ENCODE data around the gene DYNC1I2. TPM values are rescaled to one million over a fixed set of nuclear protein-coding genes. Genes with fewer than 3 reads are reported as not detected.
"Not testable (repeated sequence)": the region's sequence is repeated elsewhere in the genome, so short reads cannot be mapped to it uniquely, and the experiment has no call there.

Gene DYNC1I2
- total RNA-seq, 1 donor from 2014 or later, result 97.6 TPM

GRCh38 chr2:171774581-171774980, 87.3 kb downstream of the DYNC1I2 start:
- DNase-seq (ENCODE audit: low spot score), result not testable (repeated sequence)

DNA sequence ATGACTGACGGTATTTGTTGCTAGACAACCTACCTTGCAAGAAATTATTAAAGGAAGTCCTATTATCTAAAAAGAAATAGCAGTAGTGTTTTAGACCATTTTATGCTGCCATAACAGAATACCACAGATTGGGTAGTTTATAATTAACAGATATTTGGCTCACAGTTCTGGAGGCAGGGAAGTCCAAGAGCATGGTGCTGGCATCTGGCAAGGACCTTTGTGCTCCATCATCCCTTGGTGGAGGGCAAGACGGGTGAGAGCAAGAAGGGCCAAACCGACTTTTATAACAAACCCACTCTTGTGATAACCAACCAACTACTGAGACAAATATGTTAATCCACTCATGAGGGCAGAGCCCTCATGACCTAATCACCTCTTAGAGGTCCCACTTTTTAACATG, 91.2 kb downstream of the DYNC1I2 start:
- DNase-seq (ENCODE audit: low spot score), result no peak

- no peak for DNase-seq (ENCODE audit: low spot score)
These were observed 98.2 kb downstream of the DYNC1I2 start for GRCh38 chr2:171785450-171785849.

DNA sequence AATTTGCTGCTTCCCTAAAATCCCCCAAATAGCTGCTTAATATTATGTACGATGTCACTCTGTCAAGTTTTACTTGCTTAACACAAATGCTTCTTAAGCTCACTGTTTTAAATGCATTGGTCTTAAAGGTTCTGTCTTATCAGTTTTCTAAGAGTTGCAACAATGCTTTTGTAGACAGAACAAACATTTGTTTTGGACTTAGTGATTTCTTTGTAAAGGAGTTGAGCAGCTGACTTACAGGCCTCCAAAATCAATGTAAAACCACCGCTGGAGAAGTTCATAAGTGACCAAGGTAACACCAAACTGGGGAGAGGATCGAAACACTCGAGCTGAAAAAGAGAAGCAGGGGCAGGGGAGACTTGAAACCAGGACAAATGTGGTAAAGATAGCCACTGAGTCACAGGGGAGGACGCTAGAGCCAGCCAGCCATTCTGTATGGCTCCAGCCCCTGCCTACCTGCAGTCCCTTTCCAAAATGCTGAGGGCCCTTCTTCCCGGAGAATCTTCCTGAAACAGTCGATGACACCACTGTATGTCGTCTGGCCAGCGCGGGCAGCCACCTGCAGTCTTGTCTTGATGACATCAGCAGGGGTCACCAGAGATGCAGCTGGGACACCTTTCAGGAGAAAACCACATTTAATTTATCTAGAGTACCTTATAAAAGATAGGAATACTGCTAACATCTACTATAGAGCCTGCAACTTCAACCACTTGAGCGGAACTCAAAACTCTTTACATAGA, 100.2 kb downstream of the DYNC1I2 start:
- DNase-seq (ENCODE audit: low spot score), result no peak

DNA sequence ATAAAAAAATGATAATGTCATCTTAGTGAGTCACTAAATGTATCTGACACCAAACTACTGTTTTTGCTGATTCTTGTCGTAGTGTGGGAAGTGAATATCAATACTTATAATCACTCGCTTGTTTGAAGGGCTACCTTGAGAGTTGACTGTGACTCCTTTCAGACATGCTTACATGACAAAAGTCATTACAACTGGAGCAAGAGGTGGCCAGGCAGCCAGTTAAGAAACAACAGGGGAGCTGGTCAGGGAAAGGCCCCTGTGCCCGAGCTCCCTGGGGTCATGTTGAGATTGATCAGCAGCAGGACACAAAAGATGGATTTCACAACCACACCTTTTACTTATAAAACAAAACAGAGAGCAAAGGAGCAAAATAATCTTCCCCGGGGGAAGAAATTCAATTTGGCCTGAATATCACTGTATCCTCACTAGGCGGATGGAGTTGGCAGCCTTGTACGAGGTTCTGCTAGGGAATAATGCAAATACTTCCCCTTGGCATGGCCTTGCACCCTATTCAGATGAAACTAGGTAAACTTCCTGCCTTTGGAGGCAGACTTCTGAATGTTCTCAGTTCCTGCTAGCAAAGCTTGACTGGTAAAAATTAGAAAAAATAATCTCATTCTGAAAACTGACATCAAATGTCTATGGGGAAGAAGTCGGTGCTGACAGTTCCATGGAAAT, 101.2 kb downstream of the DYNC1I2 start:
- DNase-seq (ENCODE audit: low spot score), result no peak

- no peak for DNase-seq (ENCODE audit: low spot score)
These were observed 102.7 kb downstream of the DYNC1I2 start for GRCh38 chr2:171789956-171790355.

GRCh38 chr2:171791361-171791760, 104.1 kb downstream of the DYNC1I2 start:
- DNase-seq (ENCODE audit: low spot score), result no peak

DNA sequence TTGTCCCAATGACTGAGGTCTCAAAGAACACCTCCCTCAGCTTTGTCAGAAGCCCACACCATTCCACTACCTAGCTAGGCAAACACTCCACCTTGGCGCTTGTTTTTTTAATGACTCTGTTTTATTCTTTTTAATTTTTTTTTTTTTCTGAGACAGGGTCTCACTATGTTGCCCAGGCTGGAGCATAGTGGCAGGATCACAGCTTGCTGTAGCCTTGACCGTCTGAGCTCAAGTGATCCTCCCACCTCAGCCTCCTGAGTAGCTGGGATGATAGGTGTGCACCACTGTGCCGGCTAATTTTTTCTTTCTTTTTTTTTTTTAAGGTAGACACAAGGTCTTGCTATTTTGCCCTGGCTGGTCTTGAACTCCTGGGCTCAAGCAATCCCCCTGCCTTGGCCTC, 104.9 kb downstream of the DYNC1I2 start:
- DNase-seq (ENCODE audit: low spot score), result no peak

- DNase-seq (ENCODE audit: low spot score), result no peak
These were observed 105.8 kb downstream of the DYNC1I2 start for GRCh38 chr2:171792886-171793580.

DNA sequence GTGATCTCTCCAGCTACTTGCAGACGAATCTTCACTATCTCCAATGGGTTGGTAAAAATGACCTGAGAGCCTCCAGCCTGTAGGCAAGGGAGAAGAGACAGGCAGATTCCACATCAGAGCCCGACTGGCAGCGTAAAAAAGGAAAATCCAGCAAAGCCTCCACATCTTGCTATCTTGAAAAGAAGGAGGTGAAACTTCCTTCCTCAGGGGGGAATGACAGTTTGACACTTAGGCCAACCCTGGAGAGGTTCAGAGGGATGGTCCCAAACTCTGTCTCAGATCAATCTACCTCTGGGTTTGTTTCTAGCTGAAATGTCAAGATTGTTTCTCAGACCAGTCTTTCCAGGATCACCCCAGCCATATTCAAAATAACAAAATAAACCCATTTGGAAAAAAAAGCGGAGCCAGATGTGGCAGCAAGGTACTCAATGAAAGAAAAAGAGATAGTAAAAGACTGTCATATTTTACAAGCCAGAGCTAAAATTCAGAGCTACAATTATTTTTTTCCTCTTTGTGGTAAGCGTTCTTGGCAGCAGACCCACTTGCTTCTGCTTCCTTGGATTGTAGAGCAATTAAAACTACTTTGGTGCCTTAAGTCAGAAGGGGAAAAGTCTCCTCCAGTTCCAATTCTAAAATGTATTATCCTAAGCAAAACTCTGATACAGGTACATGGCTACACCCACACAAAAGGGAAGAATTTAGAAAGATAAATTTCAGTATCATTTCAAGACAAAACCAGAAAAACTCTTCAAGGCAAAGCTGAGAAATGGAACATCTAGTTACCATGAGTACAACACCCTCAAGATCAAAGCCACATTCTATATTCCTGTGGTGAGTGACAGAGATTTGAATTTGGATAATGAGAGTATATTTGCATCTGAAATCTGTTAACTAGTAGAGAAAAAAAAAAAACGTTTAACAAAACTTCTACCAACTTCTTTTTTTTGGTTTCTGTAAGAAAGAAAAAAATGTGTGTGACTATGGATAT, 106.7 kb downstream of the DYNC1I2 start:
- DNase-seq (ENCODE audit: low spot score), result no peak

GRCh38 chr2:171794918-171795317, 107.6 kb downstream of the DYNC1I2 start:
- no peak for DNase-seq (ENCODE audit: low spot score)

Other genes with a start within 250 kb of the DYNC1I2 start
- gene CYBRD1, start 165.0 kb upstream of the DYNC1I2 start, total RNA-seq, result 60.7 TPM
- 36.7 TPM for gene SLC25A12, start 206.8 kb downstream of the DYNC1I2 start, total RNA-seq
- gene HAT1, start 235.0 kb downstream of the DYNC1I2 start, total RNA-seq, result 34.0 TPM

Measured in ureter (tissue), 1 donor.